HEK293 (cell line): ENCODE data around the gene VASN.
A peak's percentile ranks its signal among the peaks of the same experiment; 100 is the strongest.

ENCODE experiments used
- HIC1 ChIP-seq: fragments of 450-650 bp; formaldehyde crosslinking; IDR thresholded peaks from 2 replicates; pipeline ENCODE4 v1.5.1; 2016; ENCODE audit warnings: missing biosample characterization, missing genetic modification characterization
- KLF16 ChIP-seq: fragments of 450-650 bp; formaldehyde crosslinking; IDR thresholded peaks from 2 replicates; pipeline ENCODE4 v1.5.1; 2017; ENCODE audit warnings: missing biosample characterization, missing genetic modification characterization
- PBX3 ChIP-seq: sonication (generic); formaldehyde crosslinking; IDR thresholded peaks from 2 replicates; pipeline ENCODE4 v1.8.1; 2022; ENCODE audit warnings: mild to moderate bottlenecking, moderate library complexity, missing genetic modification reagents
- PRDM4 ChIP-seq: fragments of 450-650 bp; formaldehyde crosslinking; IDR thresholded peaks from 2 replicates; pipeline ENCODE4 v1.5.1; 2017; ENCODE audit warnings: missing biosample characterization, missing genetic modification characterization
- REST ChIP-seq: fragments of 450-650 bp; formaldehyde crosslinking; IDR thresholded peaks from 2 replicates; pipeline ENCODE4 v1.5.1; 2016; ENCODE audit warnings: missing biosample characterization, missing genetic modification characterization
- SCRT1 ChIP-seq: fragments of 450-650 bp; formaldehyde crosslinking; IDR thresholded peaks from 2 replicates; pipeline ENCODE4 v1.5.1; 2016; ENCODE audit warnings: missing biosample characterization, missing genetic modification characterization, borderline replicate concordance
- SP7 ChIP-seq: fragments of 450-650 bp; formaldehyde crosslinking; IDR thresholded peaks from 2 replicates; pipeline ENCODE4 v1.5.1; 2016; ENCODE audit warnings: missing biosample characterization, missing genetic modification characterization
- YY1 ChIP-seq: fragments of 450-650 bp; formaldehyde crosslinking; IDR thresholded peaks from 2 replicates; pipeline ENCODE4 v1.5.1; 2018; ENCODE audit warnings: missing biosample characterization, missing genetic modification characterization
- ZBTB6 ChIP-seq: fragments of 450-650 bp; formaldehyde crosslinking; IDR thresholded peaks from 2 replicates; pipeline ENCODE4 v1.5.1; 2017; ENCODE audit warnings: missing biosample characterization, missing genetic modification characterization
- ZFP41 ChIP-seq: fragments of 450-650 bp; formaldehyde crosslinking; IDR thresholded peaks from 2 replicates; pipeline ENCODE4 v1.5.1; 2016; ENCODE audit warnings: missing biosample characterization, missing genetic modification characterization, borderline replicate concordance
- ZIC2 ChIP-seq: fragments of 450-650 bp; formaldehyde crosslinking; IDR thresholded peaks from 2 replicates; pipeline ENCODE4 v1.5.1; 2016; ENCODE audit warnings: missing biosample characterization, missing genetic modification characterization
- ZNF18 ChIP-seq: fragments of 450-650 bp; formaldehyde crosslinking; IDR thresholded peaks from 2 replicates; pipeline ENCODE4 v1.5.1; 2016; ENCODE audit warnings: missing biosample characterization, missing genetic modification characterization
- ZNF184 ChIP-seq: fragments of 450-650 bp; IDR thresholded peaks from 2 replicates; pipeline ENCODE4 v1.5.1; 2018; ENCODE audit warnings: missing biosample characterization, mild to moderate bottlenecking, missing genetic modification characterization
- ZNF2 ChIP-seq: fragments of 450-650 bp; formaldehyde crosslinking; IDR thresholded peaks from 2 replicates; pipeline ENCODE4 v1.5.1; 2016; ENCODE audit warnings: missing biosample characterization, missing genetic modification characterization
- ZNF350 ChIP-seq: fragments of 450-650 bp; formaldehyde crosslinking; IDR thresholded peaks from 2 replicates; pipeline ENCODE4 v1.5.0; 2017; ENCODE audit warnings: missing biosample characterization, mild to moderate bottlenecking, missing genetic modification characterization
- ZNF394 ChIP-seq: fragments of 450-650 bp; formaldehyde crosslinking; IDR thresholded peaks from 2 replicates; pipeline ENCODE4 v1.5.1; 2016; ENCODE audit warnings: missing biosample characterization, missing genetic modification characterization, mild to moderate bottlenecking, moderate library complexity, borderline replicate concordance
- ZNF473 ChIP-seq: fragments of 450-650 bp; formaldehyde crosslinking; IDR thresholded peaks from 2 replicates; pipeline ENCODE4 v1.5.1; 2017; ENCODE audit warnings: missing biosample characterization, missing genetic modification characterization
- ZNF488 ChIP-seq: fragments of 450-650 bp; formaldehyde crosslinking; IDR thresholded peaks from 2 replicates; pipeline ENCODE4 v1.5.1; 2016; ENCODE audit warnings: missing biosample characterization, missing genetic modification characterization
- ZNF501 ChIP-seq: fragments of 450-650 bp; formaldehyde crosslinking; IDR thresholded peaks from 2 replicates; pipeline ENCODE4 v1.5.1; 2016; ENCODE audit warnings: missing biosample characterization, missing genetic modification characterization
- ZNF623 ChIP-seq: fragments of 450-650 bp; formaldehyde crosslinking; IDR thresholded peaks from 2 replicates; pipeline ENCODE4 v1.5.1; 2016; ENCODE audit warnings: missing biosample characterization, missing genetic modification characterization
- ZNF677 ChIP-seq: fragments of 450-650 bp; IDR thresholded peaks from 2 replicates; pipeline ENCODE4 v1.5.0; 2018; ENCODE audit warnings: missing biosample characterization, mild to moderate bottlenecking, missing genetic modification characterization, moderate library complexity
- ZNF704 ChIP-seq: fragments of 450-650 bp; formaldehyde crosslinking; IDR thresholded peaks from 2 replicates; pipeline ENCODE4 v1.5.1; 2016; ENCODE audit warnings: missing biosample characterization, missing genetic modification characterization
- ZNF792 ChIP-seq: fragments of 450-650 bp; formaldehyde crosslinking; IDR thresholded peaks from 2 replicates; pipeline ENCODE4 v1.5.1; 2016; ENCODE audit warnings: missing biosample characterization, missing genetic modification characterization
- ZSCAN30 ChIP-seq: fragments of 450-650 bp; IDR thresholded peaks from 2 replicates; pipeline ENCODE4 v1.5.1; 2018; ENCODE audit warnings: missing biosample characterization, mild to moderate bottlenecking, missing genetic modification characterization, moderate library complexity
- ZXDB ChIP-seq: fragments of 450-650 bp; formaldehyde crosslinking; IDR thresholded peaks from 2 replicates; pipeline ENCODE4 v1.5.1; 2016; ENCODE audit warnings: missing biosample characterization, missing genetic modification characterization

Gene VASN

GRCh38 chr16:4402439-4403132 is 30.9 kb downstream of the VASN start (continued):
- TF ChIP-seq HIC1 (no peak), ZNF18 (no peak), ZIC2 (peak; percentile 51), ZNF792 (no peak), YY1 (tag by site-specific recombination) (no peak), KLF16 (0 out of 2 replicates have a peak, but pooled peaks have one; percentile 42), ZNF2 (peak; percentile 90), ZSCAN30 (peak; percentile 83; the same call in 1 of the 2 replicates), PRDM4 (no peak), ZNF488 (tag by site-specific recombination) (no peak), ZNF473 (tag by site-specific recombination) (no peak), ZNF704 (no peak), ZFP41 (tag by site-specific recombination) (no peak), ZNF501 (peak; percentile 82; the same call in 1 of the 2 replicates), ZNF184 (tag by site-specific recombination) (no peak), ZNF677 (no peak; the same call in 1 of the 2 replicates), SCRT1 (no peak), ZNF350 (tag by site-specific recombination) (no peak), ZNF394 (tag by site-specific recombination) (peak; percentile 99), ZBTB6 (tag by site-specific recombination) (peak; percentile 14; the same call in 1 of the 2 replicates), ZNF623 (no peak), ZXDB (peak; percentile 77), REST (peak; percentile 49; the same call in 1 of the 2 replicates), PBX3 (CRISPR knock-in tag) (no peak), SP7 (peak; percentile 63)
